PC-9 (cell line): Measurements from ENCODE around the gene TNFRSF25.

ENCODE experiments used
- CTCF ChIP-seq: fragments of 200-600 bp; sonication (generic); conservative IDR thresholded peaks from 2 replicates; pipeline ENCODE4 v1.6.1; 2017; ENCODE audit warnings: mixed run types, antibody characterized with exemption, mild to moderate bottlenecking, moderate library complexity
- EZH2 ChIP-seq: fragments of 200-600 bp; sonication (generic); IDR thresholded peaks from 2 replicates; pipeline ENCODE4 v1.8.0; 2017; ENCODE audit warnings: antibody characterized with exemption, low read depth

- no peak for TF ChIP-seq EZH2
- peak; percentile 51 for TF ChIP-seq CTCF
These were observed 6.4 kb upstream of the TNFRSF25 start for GRCh38 chr1:6472391-6472790.
